Astrocyte (in vitro differentiated cells and primary cell): ENCODE results near the gene ERH.

Experiments used
- EZH2 ChIP-seq: IDR thresholded peaks from 2 replicates; pipeline ENCODE4 v1.6.1; 2012; ENCODE audit warnings: mild to moderate bottlenecking, low read length, inconsistent platforms; ENCODE audit not compliant: insufficient read depth
- TF ChIP-seq, protein P1 (sequence below): IDR thresholded peaks from 2 replicates; pipeline ENCODE4 v1.5.1; 2011; ENCODE audit warnings: low read depth, mild to moderate bottlenecking, inconsistent platforms, low read length, moderate library complexity; ENCODE audit not compliant: insufficient read depth

DNA sequence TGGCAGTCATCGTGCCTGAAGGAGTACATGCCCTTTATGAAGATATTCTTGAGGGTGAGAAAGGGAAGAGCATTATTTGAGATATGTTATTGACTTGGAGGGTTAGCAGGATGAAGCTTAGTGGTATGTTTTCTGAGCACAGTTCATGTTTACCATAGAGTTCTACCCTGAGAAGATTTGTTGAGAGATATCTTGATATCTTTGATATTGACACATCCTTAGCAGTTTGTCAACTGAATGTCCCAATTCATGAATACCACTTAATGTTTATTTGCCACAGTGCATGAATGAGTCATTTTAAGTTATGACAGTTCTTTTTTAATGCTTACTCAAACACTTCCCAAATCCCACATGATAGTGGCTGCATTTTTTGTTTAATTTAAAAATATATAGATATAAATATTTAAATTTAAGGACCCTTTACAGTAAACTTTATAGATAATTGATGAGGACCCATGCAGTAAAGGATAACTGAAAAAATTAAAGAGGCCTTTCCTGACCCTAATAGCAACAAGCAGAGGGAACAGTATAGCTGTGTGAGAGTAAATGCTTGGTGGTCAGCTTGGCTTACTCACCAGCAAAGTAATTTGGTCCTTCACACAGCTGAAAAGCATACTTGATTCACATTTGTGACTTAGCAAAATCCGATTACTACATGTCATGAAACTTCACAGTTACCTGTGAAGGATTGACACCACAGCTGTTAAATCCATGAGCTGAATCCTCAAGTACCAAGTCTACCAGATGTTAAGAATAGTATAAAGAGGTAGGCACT, 26.2 kb upstream of the ERH start:
- TF ChIP-seq, protein P1, sequence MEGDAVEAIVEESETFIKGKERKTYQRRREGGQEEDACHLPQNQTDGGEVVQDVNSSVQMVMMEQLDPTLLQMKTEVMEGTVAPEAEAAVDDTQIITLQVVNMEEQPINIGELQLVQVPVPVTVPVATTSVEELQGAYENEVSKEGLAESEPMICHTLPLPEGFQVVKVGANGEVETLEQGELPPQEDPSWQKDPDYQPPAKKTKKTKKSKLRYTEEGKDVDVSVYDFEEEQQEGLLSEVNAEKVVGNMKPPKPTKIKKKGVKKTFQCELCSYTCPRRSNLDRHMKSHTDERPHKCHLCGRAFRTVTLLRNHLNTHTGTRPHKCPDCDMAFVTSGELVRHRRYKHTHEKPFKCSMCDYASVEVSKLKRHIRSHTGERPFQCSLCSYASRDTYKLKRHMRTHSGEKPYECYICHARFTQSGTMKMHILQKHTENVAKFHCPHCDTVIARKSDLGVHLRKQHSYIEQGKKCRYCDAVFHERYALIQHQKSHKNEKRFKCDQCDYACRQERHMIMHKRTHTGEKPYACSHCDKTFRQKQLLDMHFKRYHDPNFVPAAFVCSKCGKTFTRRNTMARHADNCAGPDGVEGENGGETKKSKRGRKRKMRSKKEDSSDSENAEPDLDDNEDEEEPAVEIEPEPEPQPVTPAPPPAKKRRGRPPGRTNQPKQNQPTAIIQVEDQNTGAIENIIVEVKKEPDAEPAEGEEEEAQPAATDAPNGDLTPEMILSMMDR, result no peak
- no peak for TF ChIP-seq EZH2
